Stomach smooth muscle (tissue), 2 donors: ENCODE results near the gene EDIL3.

Source experiments
- H3K27ac ChIP-seq: one replicate; pipeline ENCODE4 v1.7.0; 2013; ENCODE audit warnings: mild to moderate bottlenecking, low read length, inconsistent platforms
- H3K27me3 ChIP-seq, 2 donors: one replicate each; pipeline ENCODE4 v1.7.0; 2013; ENCODE audit warnings: low read length in 2 of 2; ENCODE audit not compliant: insufficient read depth in 2 of 2, control insufficient read depth in 1 of 2
- H3K36me3 ChIP-seq, 2 donors: one replicate each; pipeline ENCODE4 v1.7.0; 2013; ENCODE audit warnings: low read length in 2 of 2; ENCODE audit not compliant: control insufficient read depth in 2 of 2, insufficient read depth in 2 of 2
- H3K4me1 ChIP-seq: one replicate; pipeline ENCODE4 v1.7.0; 2013; ENCODE audit warnings: low read length; ENCODE audit not compliant: control insufficient read depth, insufficient read depth
- H3K4me3 ChIP-seq, 2 donors: one replicate each; pipeline ENCODE4 v1.7.0; 2013; ENCODE audit warnings: low read length in 2 of 2
- H3K9ac ChIP-seq, 2 donors: one replicate each; pipeline ENCODE4 v1.7.0; 2013; ENCODE audit warnings: low read length in 2 of 2, mild to moderate bottlenecking in 1 of 2
- H3K9me3 ChIP-seq, 2 donors: one replicate each; pipeline ENCODE4 v1.7.0; 2013; ENCODE audit warnings: low read length in 2 of 2; ENCODE audit not compliant: control insufficient read depth in 2 of 2
- donor health status: healthy.
- donor health status: Pancreatic carcinoma.

Gene EDIL3

DNA sequence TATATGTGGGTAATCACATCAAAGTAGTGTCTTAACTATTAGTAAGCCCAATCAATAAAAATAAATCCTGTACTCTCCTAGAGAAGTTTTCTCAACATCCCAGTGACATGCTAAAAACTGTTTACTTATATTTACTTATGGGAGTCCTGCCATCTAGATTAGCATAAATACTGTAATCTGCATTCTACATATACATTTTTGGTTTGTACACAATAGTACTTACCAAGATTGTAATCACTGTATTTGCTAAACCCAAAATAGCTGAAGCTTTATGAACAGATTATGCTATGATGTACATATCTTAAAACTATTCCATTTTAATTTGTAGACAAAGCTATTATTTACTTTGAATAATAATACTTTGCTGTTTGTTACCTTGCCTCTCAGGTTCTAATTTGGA lies 105.4 kb downstream of the EDIL3 start:
- no peak overlapping the region for H3K27ac ChIP-seq
- no peaks in the 10 kb centered on the region for H3K9me3 ChIP-seq
- no peak overlapping the region for H3K4me3 ChIP-seq
- no peaks in the 10 kb centered on the region for H3K36me3 ChIP-seq
- no peaks in the 10 kb centered on the region for H3K27me3 ChIP-seq
- H3K9ac ChIP-seq = no peak overlapping the region
- no peaks in the 10 kb centered on the region for H3K4me1 ChIP-seq

GRCh38 chr5:84275609-84276008 lies 109.1 kb downstream of the EDIL3 start:
- no peaks in the 10 kb centered on the region for H3K36me3 ChIP-seq
- no peaks in the 10 kb centered on the region for H3K27me3 ChIP-seq
- no peak overlapping the region for H3K27ac ChIP-seq
- H3K4me3 ChIP-seq = no peak overlapping the region
- H3K9ac ChIP-seq = no peak overlapping the region
- no peaks in the 10 kb centered on the region for H3K4me1 ChIP-seq
- H3K9me3 ChIP-seq = no peaks in the 10 kb centered on the region

GRCh38 chr5:84274585-84275468 lies 109.9 kb downstream of the EDIL3 start:
- H3K27me3 ChIP-seq = no peaks in the 10 kb centered on the region
- H3K27ac ChIP-seq = no peak overlapping the region
- no peak overlapping the region for H3K9ac ChIP-seq

GRCh38 chr5:84273517-84273883 lies 111.2 kb downstream of the EDIL3 start:
- Histone ChIP-seq H3K9me3 (no peaks in the 10 kb centered on the region), H3K27ac (no peak overlapping the region), H3K36me3 (no peaks in the 10 kb centered on the region), H3K9ac (no peak overlapping the region), H3K4me3 (no peak overlapping the region), H3K27me3 (no peaks in the 10 kb centered on the region), H3K4me1 (no peaks in the 10 kb centered on the region)

More at GRCh38 chr5:84274585-84275468, 109.9 kb downstream of the EDIL3 start:
- Histone ChIP-seq H3K4me3 (no peak overlapping the region), H3K4me1 (no peaks in the 10 kb centered on the region), H3K9me3 (no peaks in the 10 kb centered on the region), H3K36me3 (no peaks in the 10 kb centered on the region)

GRCh38 chr5:84272771-84273516 lies 111.7 kb downstream of the EDIL3 start:
- no peaks in the 10 kb centered on the region for H3K4me1 ChIP-seq
- no peaks in the 10 kb centered on the region for H3K9me3 ChIP-seq
- H3K9ac ChIP-seq = no peak overlapping the region
- no peaks in the 10 kb centered on the region for H3K36me3 ChIP-seq
- no peak overlapping the region for H3K27ac ChIP-seq
- H3K4me3 ChIP-seq = no peak overlapping the region
- no peaks in the 10 kb centered on the region for H3K27me3 ChIP-seq

- Histone ChIP-seq H3K27me3 (no peaks in the 10 kb centered on the region), H3K36me3 (no peaks in the 10 kb centered on the region), H3K9ac (no peak overlapping the region), H3K4me3 (no peak overlapping the region), H3K9me3 (no peaks in the 10 kb centered on the region), H3K27ac (no peak overlapping the region), H3K4me1 (no peaks in the 10 kb centered on the region)
Observed at GRCh38 chr5:84265739-84266550, 118.7 kb downstream of the EDIL3 start.

- Histone ChIP-seq H3K27me3 (no peaks in the 10 kb centered on the region), H3K9ac (no peak overlapping the region), H3K4me1 (no peaks in the 10 kb centered on the region), H3K27ac (no peak overlapping the region), H3K36me3 (no peaks in the 10 kb centered on the region), H3K4me3 (no peak overlapping the region), H3K9me3 (no peaks in the 10 kb centered on the region)
Observed at GRCh38 chr5:84265130-84265529, 119.5 kb downstream of the EDIL3 start.

GRCh38 chr5:84260939-84261338 lies 123.7 kb downstream of the EDIL3 start:
- H3K36me3 ChIP-seq = no peaks in the 10 kb centered on the region
- H3K27me3 ChIP-seq = no peaks in the 10 kb centered on the region
- no peaks in the 10 kb centered on the region for H3K9me3 ChIP-seq
- H3K27ac ChIP-seq = no peak overlapping the region
- no peak overlapping the region for H3K9ac ChIP-seq
- no peaks in the 10 kb centered on the region for H3K4me1 ChIP-seq
- no peak overlapping the region for H3K4me3 ChIP-seq

DNA sequence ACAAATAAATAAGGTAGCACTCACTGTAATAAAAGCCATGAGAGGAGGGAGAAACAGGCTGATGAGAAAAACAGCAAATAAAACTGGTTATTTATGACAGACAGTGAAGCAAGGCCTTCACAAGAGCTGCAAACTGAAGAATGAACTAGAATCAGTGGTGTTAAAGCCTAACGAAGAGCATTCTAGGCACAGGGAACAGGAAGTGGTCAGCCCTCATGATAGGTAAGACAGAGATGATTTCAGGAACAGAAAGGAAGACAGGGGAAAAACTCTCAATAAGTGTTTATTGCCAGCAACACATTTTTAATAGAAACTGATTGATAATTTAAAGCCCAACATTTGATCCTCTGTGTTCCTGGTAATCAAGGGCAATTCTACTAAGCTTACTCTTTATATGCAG lies 124.5 kb downstream of the EDIL3 start:
- H3K27ac ChIP-seq = no peak overlapping the region
- no peak overlapping the region for H3K4me3 ChIP-seq

DNA sequence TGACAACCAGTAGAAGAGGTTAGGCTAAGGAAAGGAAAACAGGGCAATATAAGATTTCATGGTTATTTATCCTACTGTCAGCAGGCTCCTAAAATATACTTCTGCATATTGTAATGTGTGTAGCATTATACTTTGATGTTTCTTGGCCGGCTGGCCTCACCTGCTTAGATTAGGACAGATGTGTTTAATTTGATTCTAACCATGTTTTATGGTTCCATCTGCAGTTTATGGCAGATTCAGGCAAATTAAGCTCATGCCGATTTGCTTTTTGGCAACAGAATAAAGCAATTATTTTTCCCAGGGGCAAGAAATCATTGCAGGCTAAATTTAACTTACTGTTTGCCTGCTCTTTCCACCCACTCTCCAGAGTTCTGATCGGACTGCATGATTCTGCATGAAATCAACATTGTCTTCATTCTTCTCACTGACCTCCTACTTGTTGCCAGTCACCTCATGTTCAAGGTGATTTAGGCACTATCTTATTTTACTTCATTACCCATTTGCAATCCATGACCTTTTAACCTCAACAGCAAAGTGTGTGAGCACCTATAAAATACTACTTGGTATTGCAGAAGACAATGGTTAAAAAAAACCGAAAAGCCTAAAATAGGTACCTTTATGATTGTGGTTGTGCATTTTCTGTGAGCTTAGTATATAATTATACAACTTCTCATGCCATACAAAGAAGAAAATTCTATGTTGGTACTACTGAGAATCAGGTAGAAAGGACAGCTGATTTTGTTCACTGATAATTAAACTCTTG lies 125.2 kb downstream of the EDIL3 start:
- Histone ChIP-seq H3K4me1 (no peaks in the 10 kb centered on the region), H3K9me3 (no peaks in the 10 kb centered on the region), H3K4me3 (no peak overlapping the region), H3K9ac (no peak overlapping the region), H3K27me3 (no peaks in the 10 kb centered on the region), H3K36me3 (no peaks in the 10 kb centered on the region), H3K27ac (no peak overlapping the region)

More for the DNA sequence above, 124.5 kb downstream of the EDIL3 start:
- Histone ChIP-seq H3K27me3 (no peaks in the 10 kb centered on the region), H3K9ac (no peak overlapping the region), H3K36me3 (no peaks in the 10 kb centered on the region), H3K4me1 (no peaks in the 10 kb centered on the region), H3K9me3 (no peaks in the 10 kb centered on the region)
